Measurements from ENCODE around the gene DDAH2.

The DDAH2 gene, protein sequence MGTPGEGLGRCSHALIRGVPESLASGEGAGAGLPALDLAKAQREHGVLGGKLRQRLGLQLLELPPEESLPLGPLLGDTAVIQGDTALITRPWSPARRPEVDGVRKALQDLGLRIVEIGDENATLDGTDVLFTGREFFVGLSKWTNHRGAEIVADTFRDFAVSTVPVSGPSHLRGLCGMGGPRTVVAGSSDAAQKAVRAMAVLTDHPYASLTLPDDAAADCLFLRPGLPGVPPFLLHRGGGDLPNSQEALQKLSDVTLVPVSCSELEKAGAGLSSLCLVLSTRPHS

DNA sequence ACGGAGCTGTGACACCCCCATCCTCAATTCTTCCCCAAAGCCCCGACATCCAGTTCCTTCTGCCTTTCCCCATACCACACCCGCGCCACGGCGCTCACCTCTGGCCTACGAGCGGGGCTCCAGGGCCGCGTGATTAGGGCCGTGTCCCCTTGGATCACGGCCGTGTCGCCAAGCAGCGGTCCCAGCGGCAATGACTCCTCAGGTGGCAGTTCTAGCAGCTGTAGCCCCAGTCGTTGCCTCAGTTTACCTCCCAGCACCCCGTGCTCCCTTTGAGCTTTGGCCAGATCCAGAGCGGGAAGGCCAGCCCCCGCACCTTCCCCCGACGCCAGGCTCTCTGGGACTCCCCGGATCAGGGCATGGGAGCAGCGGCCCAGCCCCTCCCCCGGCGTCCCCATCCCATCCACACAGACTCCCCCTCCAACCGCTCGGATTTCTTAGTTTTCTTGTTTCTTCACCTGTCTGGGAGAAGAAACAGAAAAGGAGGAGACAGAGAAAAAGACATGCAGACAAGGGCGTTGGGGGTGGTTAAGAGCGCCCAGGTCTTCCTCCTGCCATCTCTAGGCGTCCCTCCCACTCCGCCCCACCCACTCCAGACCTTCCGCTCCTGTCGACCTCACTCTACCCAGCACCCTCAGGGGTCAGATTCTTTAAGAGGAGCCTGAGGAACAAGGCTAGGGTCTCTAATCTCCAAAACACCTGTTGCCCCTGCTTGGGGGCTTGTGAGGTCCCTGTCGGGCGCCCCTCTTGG lies at the start of gene DDAH2:
Gene DDAH2, minus strand, starts transcription at position 533 of the 748 bp plus-strand sequence. Its CDS starts 138 bp downstream, at position 395.
- DNase-seq: no peak

DNA sequence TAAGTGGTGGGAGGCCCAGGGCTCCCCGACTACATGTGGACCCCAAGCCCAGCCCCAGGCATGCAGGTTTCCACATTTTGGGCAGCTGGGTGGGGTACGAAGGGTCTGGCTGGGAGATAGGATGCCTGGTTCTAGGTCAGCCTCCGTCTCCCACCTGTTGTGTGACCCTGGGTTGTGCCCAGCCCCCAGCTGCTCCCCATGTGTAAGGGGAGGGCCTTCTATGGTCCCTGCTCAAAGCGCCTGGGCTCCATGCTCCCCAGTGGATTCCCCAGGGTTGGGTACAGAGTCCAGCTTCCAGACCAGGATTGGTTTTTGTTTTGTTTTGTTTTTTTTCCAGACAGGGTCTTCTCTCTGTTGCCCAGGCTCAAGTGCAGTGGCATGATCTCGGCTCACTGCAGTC lies 49.1 kb upstream of the DDAH2 start:
- DNase-seq: no peak

DNA sequence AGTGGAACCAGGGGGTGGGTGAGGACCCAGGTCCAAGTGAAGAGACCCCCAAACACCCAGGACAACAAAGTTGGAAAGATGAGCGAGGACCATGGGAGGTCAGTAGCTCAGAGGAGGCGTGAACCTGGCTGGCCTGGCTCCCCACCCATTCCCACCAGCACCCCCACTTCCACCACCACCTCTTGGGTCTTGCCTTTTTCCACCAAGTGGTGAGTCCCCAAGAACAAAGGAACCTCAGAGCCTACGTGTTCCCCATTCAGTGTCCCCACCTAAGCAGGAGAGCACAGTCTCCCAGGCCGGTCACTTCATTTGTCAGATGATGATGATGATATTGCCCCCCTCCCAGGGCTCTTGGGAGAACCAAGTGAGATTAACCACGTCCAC lies 48.6 kb upstream of the DDAH2 start:
- DNase-seq: no peak

- peak in 1 of 2 experiments; percentile 54 for DNase-seq
Measured at GRCh38 chr6:31776989-31777666, 48.0 kb upstream of the DDAH2 start, which contains the start of gene VWA7. TSS of gene VWA7 (minus strand) at chr6:31777328. CDS start at chr6:31776779, 549 bp downstream.

DNA sequence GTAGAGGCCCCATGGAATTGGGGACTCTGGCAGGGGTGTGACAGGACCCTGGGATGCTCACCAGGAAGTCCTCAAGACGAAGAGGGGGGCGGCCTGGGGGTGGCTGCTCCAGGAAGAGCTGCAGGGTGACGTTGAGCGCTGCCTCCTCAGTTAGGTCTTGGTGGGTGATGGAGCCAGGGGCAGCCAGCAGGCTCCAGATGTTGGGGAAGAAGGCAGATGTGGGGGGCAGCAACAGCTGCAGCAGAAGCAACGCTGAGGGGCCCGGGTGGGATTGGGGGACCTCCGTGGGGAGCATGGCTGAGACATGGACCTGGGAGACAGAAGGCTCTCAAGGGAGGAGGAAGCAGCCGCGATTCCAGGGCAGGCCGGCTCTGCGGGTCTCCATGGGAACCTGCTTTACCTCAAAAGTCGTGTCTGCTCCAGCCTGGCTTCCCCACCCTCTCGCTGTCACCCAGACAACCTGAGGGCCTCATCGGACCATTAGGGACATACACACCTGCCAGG lies 47.4 kb upstream of the DDAH2 start:
- no peak for DNase-seq

DNA sequence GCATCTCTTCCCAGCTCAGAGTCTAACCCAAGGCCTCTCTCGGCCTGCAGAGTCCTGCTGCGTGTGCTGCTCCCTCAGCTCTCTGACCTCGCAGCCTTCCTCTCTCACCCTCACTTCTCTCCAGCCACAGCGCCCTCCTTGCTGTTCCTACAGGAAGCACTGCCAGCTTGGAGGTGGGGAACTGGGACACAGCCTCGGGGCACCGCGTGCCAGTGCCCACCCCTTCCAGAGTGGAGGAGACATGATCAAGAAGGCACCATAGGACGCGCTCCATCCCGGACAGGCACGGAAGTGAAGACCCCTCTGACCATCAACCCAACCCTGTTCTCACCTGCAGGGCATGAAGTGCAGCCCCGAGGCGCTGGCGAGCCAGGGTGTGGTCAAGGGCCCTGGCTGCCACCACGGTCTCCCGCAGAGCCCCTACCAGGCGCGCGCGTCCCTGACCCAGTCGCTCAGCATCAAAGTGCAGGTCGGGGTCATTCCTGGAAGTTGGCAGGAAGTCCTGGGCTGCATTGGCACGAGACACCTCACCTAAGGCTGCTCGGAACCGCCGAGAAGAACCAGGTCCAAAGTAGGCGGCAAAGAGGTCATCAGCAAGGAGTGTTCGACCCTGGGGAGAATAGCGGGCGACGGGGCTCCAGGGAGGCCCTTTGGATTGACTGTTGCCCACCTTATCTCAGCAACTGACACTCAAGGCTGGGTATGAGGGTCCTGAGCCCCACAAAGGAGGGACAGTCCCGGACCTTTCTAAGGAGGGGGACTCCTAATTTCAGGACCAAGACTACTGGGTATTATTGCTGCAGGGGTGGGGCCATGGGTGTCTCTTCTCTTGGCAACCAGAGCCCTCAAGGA lies 46.8 kb upstream of the DDAH2 start:
- no peak for DNase-seq

DNA sequence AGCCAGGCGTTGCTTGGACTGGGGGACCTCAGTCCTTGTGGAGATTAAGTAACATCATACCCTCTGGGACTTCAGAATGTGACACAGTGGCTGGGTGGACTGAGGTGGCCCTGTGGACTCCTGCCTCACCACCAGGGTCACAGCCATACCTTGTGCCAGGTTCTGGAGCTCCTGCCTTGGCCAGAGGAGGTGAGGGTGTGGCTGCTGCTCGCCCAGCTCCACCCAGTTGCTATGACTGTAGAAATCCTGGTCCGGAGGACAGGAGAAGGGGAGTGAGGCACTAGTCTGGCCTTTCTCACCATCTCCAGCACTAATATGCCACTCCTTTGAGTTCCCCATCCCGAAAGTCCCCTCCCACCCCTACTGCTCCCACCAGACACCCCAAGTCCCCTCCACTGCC lies 46.1 kb upstream of the DDAH2 start:
- DNase-seq: no peak

DNA sequence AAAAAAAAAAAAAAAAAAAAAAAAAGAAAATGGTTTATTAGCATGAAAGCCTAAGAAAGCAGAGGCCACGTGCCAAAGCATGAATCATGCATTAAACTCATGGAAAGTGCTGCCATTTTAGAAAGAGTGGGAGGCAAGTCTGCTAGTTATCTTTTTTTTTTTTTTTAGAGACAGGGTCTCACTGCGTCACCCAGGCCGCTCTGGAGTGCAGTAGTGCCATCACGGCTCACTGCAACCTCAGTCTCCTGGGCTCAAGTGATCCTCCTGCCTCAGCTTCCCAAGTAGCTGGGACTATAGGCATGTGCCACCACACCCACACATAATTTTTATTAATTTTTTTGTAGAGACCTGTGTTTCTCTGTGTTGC lies 42.9 kb upstream of the DDAH2 start:
- no peak for DNase-seq

- DNase-seq: no peak
Measured at GRCh38 chr6:31770860-31771259, 41.8 kb upstream of the DDAH2 start.

- DNase-seq: peak in 1 of 2 experiments; percentile 34
Measured at GRCh38 chr6:31769684-31770371, 40.7 kb upstream of the DDAH2 start.

DNA sequence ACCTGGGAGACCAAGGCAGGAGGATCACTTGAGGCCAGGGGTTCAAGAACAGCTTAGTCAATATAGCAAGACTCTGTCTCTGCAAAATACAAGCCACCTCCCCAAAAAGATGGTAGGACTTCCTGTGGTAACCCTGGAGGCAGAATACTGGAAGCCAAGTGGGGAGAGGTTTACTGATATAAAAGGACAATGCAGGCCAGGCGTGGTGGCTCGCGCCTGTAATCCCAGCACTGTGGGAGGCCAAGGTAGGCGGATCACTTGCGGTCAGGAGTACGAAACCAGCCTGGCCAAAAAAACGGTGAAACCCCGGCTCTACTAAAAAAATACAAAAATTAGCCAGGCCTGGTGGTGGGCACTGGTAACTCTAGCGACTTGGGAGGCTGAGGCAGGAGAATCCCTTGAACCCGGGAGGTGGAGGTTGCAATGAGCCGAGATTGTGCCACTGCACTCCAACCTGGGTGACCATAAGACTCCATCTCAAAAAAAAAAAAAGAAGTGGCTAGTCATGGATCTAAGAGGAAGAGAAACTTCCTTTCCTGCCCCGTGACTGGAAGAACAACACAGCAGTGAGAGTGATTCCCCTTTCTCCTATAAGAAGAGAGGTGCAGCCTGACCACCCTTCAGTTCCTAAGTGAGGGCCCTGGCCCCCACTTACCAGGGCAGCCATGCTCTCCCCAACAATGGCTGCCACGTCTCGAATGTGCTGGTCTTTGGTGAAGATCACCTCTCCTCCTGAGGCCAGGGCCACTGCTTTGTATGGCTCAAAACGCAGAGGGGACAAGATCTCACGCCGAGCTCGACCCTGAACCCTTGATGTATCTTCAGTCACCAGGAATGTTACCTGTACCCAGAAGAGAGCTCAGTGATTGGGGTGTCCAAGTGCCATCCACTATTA lies 39.5 kb upstream of the DDAH2 start:
- no peak for DNase-seq

GRCh38 chr6:31767096-31767645 lies 38.1 kb upstream of the DDAH2 start:
- no peak for DNase-seq

DNA sequence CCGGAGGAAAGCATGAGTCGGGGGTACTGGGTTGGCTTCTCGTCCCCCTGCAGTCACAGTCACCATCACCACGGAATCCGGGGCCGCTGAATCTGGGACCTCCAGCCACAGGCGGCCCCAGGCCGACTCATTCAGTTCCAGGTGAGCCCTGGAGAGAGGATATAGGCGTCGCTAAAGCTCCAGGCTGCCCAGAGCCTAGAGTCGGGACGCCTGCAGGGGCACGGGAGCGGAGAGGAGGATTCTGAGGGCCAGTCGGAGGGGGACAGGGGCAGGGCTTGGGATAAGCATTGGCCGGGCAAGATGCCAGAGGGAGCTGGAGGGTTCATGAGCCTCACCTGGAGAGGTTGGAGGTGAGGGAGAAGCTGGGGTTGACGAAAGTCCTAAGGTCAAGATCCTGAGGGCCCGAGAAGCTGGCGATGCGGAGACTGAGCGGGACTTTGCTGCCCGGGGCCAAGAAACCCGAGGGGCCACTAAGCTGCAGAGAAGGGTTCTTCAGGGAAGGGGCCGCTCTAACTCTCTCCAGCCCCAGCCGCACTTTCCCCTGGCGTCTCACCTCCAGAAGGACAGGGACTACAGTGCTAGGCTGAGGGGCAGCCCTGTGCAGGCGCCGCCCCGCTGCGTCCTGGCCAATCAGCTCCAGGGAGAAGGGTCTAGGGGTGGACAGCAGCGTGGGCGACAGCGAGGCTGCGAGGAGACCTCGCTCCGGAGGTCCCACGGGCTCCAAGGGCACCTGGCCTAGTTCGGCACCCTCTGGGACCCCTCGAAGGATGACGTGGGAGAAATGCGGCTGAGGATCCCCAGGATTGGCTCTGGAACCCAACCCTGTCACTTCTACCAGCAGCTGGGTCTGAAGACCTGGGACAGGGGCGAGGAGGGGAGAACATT lies 37.1 kb upstream of the DDAH2 start:
- DNase-seq: no peak

DNA sequence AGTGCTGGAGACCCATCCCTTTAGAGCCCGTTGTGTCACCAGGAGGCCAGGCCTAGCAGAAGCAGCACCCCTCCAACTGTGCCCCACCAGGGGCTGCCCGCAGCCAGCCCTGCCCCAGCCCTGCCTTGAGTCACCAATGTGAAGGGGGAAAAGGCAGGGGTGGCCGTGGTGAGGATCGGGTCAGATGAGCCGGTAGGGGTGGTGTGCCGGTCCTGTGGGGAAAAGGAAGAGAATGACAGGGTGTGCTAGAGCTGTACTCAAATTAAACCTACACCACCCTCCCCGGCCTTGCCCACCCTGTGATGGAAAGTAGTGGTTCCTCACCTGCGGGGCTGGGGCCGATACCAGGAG lies 36.4 kb upstream of the DDAH2 start:
- no peak for DNase-seq

DNA sequence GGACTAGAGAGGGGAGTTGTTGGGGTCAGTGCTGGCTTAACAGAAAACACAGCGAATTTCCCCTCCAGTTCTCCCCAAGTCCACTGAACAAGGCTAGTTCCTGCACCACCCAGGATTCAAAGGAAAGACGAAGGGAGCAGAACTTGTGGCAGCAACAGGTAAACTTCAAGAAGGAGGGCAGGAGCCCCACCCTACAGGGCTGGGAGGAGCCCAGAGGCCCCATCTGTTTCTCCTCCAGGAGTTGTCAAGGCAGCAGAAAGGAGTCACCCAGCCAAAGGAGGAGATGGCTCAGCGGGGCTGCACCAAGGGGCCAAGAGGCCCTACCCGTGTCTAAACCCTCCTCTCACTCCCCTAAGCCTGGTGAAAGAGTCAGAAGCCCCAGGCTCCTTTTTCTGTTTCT lies 35.1 kb upstream of the DDAH2 start:
- DNase-seq: no peak

DNA sequence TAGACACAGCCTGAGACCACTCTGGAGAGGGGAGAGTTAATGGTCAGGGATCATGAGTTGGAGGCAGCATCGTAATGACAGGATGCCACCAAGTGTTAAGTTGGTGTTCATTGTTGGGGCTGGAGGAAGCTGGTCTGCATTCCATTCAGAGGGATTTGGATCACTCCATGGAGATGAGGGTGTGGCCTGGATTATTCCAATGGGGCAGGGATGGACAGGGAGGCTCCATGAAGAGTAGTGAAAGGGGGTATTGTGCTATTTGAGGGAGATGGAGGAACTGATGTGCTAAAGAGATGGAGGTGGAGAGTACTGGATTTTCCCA lies 34.5 kb upstream of the DDAH2 start:
- peak; percentile 13 to 37 for DNase-seq

DNA sequence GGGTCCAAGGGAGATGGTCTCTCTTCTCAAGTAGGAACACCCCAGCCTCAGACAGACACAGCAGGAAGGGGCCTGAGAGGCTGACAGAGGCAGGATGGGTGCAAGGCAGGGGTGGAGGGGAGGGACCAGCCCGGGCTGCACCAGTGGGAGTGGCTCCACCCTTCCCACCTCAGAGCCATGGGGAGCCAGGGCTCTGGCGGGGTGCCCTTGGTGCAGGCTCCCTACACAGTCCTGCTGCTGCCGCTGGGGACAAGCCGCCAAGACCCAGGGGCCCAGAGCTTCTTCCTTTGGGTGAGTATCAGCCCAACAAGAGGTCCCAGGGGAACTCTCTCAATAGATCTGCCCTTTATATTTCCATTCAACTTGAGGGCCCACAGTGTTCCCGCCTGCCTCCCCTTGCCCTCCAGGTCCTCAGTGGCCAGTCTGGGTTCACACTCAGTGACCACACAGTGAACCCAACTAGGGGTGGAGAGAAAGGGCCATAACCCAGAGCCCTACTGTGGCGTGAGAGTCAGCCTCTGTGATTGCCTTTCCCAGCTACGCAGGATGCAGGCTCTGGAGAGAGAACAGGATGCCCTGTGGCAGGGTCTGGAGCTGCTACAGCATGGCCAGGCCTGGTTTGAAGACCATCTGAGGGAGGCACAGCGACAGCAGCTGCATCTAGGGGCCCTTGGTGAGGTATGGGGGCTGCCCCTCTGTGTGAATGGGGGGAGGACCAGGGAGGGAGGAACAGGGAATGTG lies 33.9 kb upstream of the DDAH2 start:
- DNase-seq: no peak

GRCh38 chr6:31762356-31762755 lies 33.3 kb upstream of the DDAH2 start, which contains the start of gene SAPCD1:
TSS of gene SAPCD1 (plus strand) at chr6:31762656. CDS start at chr6:31763055, 399 bp downstream.
- no peak for DNase-seq

DNA sequence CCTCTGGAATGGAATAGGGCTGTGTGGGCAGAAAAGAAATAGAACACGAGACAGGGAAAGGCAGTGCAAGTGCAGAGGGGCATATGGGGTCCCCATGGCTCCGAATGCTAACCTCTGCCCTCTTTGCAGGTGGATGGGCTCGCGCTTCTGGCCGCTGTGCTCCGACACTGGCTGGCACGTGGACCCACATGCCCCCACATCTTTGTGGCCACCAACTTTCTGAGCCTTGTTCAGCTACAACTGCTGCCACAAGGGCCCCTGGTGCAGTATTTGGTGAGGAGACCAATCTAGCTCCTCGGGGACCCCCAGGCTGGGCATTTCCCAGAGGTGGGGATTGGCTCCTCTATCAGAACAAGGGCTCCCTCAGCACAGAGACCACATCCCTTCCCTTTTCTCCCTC lies 32.2 kb upstream of the DDAH2 start:
- no peak for DNase-seq
